Activated T-cell treated with anti-CD3 and anti-CD28 coated beads, Interleukin-2, amount 50 U/mL, for 72 hours (primary cell): ENCODE measurements around the gene KRR1. TPM values are rescaled to one million over a fixed set of nuclear protein-coding genes. Genes with fewer than 3 reads are reported as not detected.
"Not testable (repeated sequence)": the region's sequence is repeated elsewhere in the genome, so short reads cannot be mapped to it uniquely, and the experiment has no call there.

Source experiments
- ATAC-seq, 2 donors: fragments of 150-1000 bp; cut with Tn5 transposase; replicated peaks in 1 of 2; 2 replicates each; pipeline ENCODE4 v1.10.0; 2021; ENCODE audit warnings: moderate library complexity in 2 of 2, mild to moderate bottlenecking in 1 of 2
- DNase-seq, 2 donors: peaks; one replicate each; pipeline ENCODE4 v3.0.0; 2021 to 2022; ENCODE audit warnings: mixed read lengths in 1 of 2
- H3K27ac Mint-ChIP-seq: one replicate; pipeline ENCODE4 v1.8.0; 2022; ENCODE audit warnings: mild to moderate bottlenecking, moderate library complexity, mixed read lengths
- H3K27me3 Mint-ChIP-seq: one replicate; pipeline ENCODE4 v1.8.0; 2022; ENCODE audit warnings: low read depth, mixed read lengths
- H3K36me3 Mint-ChIP-seq, 2 donors: one replicate each; pipeline ENCODE4 v1.8.0; 2022; ENCODE audit warnings: mixed read lengths in 2 of 2, mild to moderate bottlenecking in 1 of 2; ENCODE audit not compliant: insufficient read depth in 2 of 2
- H3K4me1 Mint-ChIP-seq: one replicate; pipeline ENCODE4 v1.8.0; 2022; ENCODE audit warnings: low read depth, mixed read lengths
- H3K4me3 Mint-ChIP-seq, 2 donors: one replicate each; pipeline ENCODE4 v1.8.0; 2022; ENCODE audit warnings: mild to moderate bottlenecking in 2 of 2, mixed read lengths in 2 of 2, moderate library complexity in 2 of 2
- H3K9me3 Mint-ChIP-seq, 2 donors: one replicate each; pipeline ENCODE4 v1.8.0; 2022; ENCODE audit warnings: mixed read lengths in 2 of 2
- total RNA-seq, 2 donors: library from RNA; stranded (reverse); gene quantifications; one replicate each; pipeline ENCODE4 v1.2.3, GENCODE V29; 2022

KRR1 gene
- total RNA-seq, 2 donors from 2014 or later, result 78.2 to 80.1 TPM

DNA sequence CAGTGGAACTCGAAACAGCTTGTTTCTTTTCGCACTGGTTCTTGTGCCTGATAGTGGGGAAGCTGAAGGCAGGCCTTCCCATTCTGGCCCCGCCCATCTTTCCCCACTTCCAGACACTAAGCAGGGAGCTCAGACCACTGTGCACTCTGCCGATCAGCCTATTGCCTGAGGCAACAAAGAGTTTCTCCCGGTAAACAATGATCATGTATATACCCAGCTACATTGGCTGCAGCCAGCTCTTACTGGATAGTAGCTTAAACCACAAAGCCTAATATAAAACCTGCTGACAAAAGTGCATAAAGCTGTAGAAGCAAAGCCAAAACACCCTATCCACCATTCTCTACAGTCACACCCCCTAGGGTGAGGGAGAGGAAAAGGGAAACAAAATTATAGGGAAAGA, 55.6 kb downstream of the KRR1 start:
- peaks cover 19% of the 10 kb centered on the region for H3K4me1 Mint-ChIP-seq
- no peak overlapping the region for H3K4me3 Mint-ChIP-seq
- peaks cover 0 to 3% of the 10 kb centered on the region in 2 donors for H3K9me3 Mint-ChIP-seq
- H3K36me3 Mint-ChIP-seq, result peaks cover 4 to 5% of the 10 kb centered on the region in 2 donors
- DNase-seq (no peak), ATAC-seq (no peak)
- no peak overlapping the region for H3K27ac Mint-ChIP-seq
- peaks cover 12% of the 10 kb centered on the region for H3K27me3 Mint-ChIP-seq

DNA sequence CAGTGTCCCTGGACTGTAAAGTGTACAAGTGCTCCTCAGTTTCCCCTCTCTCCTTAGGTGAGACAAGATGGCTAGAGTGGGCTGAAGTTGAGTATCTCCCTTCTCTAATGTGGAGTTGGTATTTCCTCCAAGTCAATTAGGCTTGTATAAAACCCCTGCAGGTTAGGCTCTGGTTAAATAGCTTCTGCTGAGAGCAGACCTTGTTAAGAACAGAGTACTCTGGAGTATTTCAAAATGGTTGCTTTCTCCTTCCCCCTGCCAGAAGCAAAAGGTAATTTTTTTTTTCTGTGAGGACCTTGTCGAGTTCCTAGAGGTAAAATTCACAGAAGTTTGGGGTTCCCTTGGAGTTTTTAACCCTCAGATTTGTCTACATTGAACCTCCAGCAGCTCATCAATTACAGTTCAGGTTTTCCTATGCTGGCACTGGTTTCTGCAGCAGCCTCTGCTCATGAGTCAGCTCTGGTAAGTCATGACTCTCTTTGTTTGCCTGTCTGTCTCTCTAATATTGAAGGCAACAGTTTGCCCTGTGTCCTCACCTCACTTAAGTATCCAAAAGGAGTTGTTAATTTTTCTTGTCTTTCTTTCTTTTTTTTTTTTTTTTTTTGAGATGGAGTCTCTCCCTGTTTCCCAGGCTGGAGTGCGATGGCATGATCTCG, 58.6 kb downstream of the KRR1 start:
- H3K9me3 Mint-ChIP-seq, result peaks cover 0 to 2% of the 10 kb centered on the region in 2 donors
- ATAC-seq, result no peak
- peaks cover 6% of the 10 kb centered on the region for H3K4me1 Mint-ChIP-seq

DNA sequence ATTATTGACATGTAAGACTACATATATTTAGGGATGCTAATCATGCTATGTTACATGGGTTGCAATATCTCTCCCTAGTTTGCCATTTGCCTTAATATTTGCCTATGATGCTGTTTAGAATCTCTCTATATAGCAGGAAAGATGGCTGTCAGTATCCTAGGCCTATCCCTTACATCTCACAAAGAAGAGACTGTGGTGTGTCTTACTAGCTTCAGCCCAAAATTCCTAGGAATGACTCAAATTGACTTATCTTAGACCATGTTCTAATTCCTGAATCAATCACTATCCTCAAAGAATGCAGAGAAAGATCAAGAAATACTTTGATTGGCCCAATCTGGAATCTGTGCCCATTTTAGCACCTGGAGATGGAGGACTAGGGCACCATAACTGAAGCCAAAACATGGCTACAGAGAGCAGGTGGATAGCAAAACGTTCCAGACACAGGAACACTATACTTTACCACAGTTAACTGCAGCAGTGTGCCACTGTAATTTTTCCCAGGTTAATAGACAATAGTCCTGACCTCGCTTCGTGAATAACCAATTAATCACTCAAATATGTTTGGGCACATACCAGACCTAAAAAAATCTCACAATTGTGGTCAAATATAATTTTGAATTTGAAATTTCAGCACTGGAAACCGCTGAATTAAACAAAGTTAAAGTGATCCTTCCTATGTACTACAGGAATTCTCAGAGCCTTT, 63.6 kb downstream of the KRR1 start:
- Mint-ChIP-seq H3K9me3 (no peaks in the 10 kb centered on the region), H3K27ac (no peak overlapping the region), H3K4me1 (no peaks in the 10 kb centered on the region), H3K27me3 (peaks cover 6% of the 10 kb centered on the region), H3K36me3 (no peaks in the 10 kb centered on the region), H3K4me3 (no peak overlapping the region)
- DNase-seq (no peak), ATAC-seq (no peak)

More for the DNA sequence above, 58.6 kb downstream of the KRR1 start:
- Mint-ChIP-seq H3K4me3 (no peak overlapping the region), H3K27me3 (peaks cover 12% of the 10 kb centered on the region), H3K27ac (no peak overlapping the region), H3K36me3 (peaks cover 2 to 5% of the 10 kb centered on the region in 2 donors)
- no peak for DNase-seq

DNA sequence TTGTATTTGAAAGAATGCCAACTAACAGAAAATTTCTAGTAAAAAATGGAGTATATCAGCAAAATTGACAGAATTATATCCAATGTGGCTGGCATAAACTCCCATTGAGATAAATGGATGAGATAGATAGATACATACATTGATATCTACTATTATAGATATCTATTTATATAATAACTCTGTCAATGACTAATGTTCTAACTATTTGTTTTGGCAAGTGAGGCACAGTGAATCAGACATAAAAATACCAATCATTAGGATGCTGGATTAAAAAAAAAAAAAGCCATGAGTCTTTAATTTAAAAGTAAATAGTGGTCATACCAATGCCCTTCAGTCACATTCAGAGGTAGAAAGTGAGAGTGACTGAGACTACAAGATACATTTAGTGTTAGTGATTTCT, 64.6 kb downstream of the KRR1 start:
- no peaks in the 10 kb centered on the region for H3K4me1 Mint-ChIP-seq
- H3K27ac Mint-ChIP-seq, result no peak overlapping the region
- peaks cover 6% of the 10 kb centered on the region for H3K27me3 Mint-ChIP-seq
- H3K9me3 Mint-ChIP-seq, result no peaks in the 10 kb centered on the region
- ATAC-seq, result no peak
- H3K4me3 Mint-ChIP-seq, result no peak overlapping the region
- no peaks in the 10 kb centered on the region for H3K36me3 Mint-ChIP-seq
- no peak for DNase-seq

DNA sequence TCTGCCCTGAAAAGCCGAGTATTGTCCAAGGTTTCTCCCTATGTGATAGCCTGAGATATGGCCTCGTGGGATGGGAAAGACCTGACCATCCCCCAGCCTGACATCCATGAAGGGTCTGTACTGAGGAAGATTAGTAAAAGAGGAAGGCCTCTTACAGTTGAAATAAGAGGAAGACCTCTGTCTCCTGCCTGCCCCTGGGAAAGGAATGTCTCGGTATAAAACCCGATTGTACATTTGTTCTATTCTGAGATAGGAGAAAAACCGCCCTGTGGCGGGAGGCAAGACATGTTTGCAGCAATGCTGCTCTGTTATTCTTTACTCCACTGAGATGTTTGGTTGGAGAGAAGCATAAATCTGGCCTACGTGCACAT, 66.3 kb downstream of the KRR1 start:
- not testable (repeated sequence) for H3K4me1 Mint-ChIP-seq, ATAC-seq, H3K9me3 Mint-ChIP-seq, DNase-seq, H3K4me3 Mint-ChIP-seq, H3K27me3 Mint-ChIP-seq, H3K27ac Mint-ChIP-seq, H3K36me3 Mint-ChIP-seq

DNA sequence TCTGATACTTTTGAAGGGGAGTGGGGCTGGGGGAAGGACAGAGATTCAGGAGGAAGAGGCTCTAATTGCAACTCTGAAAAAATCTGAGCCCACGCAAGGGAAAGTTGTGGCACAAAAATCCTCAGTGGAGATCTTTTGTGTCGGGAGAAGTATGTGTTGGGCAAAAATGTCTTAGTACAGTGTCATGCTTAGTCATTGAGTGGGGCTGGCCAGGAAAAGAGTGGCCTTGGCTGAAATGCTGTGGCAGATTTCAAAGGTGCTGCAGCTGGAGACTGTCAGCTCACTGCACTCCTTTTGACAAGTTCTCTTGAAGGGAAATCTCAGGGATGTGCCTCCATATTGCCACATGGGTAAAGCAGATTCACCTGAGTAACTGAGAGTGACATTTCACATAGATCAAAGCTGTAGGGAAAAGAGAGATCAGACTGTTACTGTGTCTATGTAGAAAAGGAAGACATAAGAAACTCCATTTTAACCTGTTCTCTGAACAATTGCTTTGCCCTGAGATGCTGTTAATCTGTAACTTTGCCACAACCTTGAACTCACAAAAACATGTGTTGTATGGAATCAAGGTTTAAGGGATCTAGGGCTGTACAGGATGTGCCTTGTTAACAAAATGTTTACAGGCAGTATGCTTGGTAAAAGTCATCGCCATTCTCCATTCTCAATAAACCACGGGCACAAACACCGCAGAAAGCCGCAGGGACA, 66.8 kb downstream of the KRR1 start:
- no peak overlapping the region for H3K27ac Mint-ChIP-seq
- H3K4me1 Mint-ChIP-seq, result no peaks in the 10 kb centered on the region
- H3K36me3 Mint-ChIP-seq, result peaks cover 4% of the 10 kb centered on the region in 2 donors
- ATAC-seq (no peak), DNase-seq (no peak)
- H3K4me3 Mint-ChIP-seq, result no peak overlapping the region
- H3K27me3 Mint-ChIP-seq, result peaks cover 6% of the 10 kb centered on the region
- H3K9me3 Mint-ChIP-seq, result no peaks in the 10 kb centered on the region

DNA sequence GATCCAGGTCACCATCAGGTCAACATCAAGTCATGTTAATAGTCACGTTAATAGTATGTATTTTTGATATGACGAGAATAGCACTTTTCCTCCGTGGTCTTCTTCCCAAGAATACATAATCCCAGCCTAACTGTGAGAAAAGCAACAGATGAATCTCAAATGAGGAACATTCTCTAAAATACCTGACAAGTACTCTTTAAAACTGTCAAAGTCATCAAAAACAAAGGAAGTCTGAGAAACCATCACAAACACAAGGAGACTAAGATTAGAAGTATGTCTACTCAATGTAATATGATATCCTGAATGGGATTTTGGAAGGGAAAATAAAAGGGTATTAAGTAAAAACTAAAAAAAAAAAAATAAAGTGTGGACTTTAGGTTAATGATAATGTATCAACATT, 67.7 kb downstream of the KRR1 start:
- H3K4me3 Mint-ChIP-seq, result no peak overlapping the region
- no peaks in the 10 kb centered on the region for H3K9me3 Mint-ChIP-seq
- ATAC-seq (no peak), DNase-seq (no peak)
- H3K36me3 Mint-ChIP-seq, result peaks cover 4% of the 10 kb centered on the region in 2 donors
- H3K4me1 Mint-ChIP-seq, result no peaks in the 10 kb centered on the region
- H3K27me3 Mint-ChIP-seq, result peaks cover 6% of the 10 kb centered on the region
- H3K27ac Mint-ChIP-seq, result no peak overlapping the region

DNA sequence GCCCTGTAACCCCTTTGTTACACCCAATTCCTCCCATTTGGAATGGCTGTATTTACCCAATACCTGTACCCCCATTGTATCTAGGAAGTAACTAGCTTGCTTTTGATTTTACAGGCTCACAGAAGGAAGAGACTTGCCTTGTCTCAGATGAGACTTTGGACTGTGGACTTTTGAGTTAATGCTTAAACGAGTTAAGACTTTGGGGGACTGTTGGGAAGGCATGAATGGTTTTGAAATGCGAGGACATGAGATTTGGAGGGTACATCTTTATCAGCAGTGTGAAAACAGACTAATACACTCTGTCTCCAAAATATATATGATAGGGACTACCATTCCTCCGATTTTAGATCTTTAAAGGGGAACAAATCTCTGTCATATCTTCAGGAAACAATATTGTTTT, 69.0 kb downstream of the KRR1 start:
- H3K27ac Mint-ChIP-seq, DNase-seq, H3K4me3 Mint-ChIP-seq, H3K4me1 Mint-ChIP-seq, H3K9me3 Mint-ChIP-seq, H3K36me3 Mint-ChIP-seq, ATAC-seq, H3K27me3 Mint-ChIP-seq: not testable (repeated sequence)

DNA sequence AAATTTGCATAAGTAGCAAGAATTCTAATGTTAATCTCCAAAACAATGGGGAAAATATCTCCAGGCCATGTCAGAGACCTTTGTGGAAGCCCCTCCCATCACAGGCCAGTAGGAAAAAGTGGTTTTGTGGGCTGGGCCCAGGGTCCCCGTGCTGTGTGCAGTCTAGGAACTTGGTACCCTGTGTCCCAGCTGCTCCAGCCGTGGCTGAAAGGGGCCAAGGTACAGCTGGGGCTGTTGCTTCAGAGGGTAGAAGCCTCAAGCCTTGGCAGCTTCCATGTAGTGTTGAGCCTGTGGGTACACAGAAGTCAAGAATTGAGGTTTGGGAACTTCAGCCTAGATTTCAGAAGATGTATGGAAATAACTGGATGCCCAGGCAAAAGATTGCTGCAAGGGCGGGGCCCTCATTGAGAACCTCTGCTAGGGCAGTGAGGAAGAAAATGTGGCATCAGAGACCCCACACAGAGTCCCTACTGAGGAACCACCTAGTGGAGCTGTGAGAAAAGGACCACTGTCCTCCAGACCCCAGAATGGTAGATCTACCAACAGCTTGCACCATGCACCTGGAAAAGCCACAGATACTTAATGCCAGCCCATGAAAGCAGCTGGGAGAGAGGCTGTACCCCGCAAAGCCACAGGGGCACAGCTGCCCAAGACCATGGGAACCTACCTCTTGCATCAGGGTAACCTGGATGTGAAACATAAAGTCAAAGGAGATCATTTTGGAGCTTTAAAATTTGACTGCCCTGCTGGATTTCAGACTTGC, 69.5 kb downstream of the KRR1 start:
- not testable (repeated sequence) for H3K9me3 Mint-ChIP-seq, H3K36me3 Mint-ChIP-seq, H3K4me1 Mint-ChIP-seq, DNase-seq, ATAC-seq, H3K4me3 Mint-ChIP-seq, H3K27me3 Mint-ChIP-seq, H3K27ac Mint-ChIP-seq

Other genes with a start within 250 kb of the KRR1 start
- 1 to 10 TPM; 4.3 to 6.3 TPM for gene CAPS2, start 181.3 kb downstream of the KRR1 start, total RNA-seq
- gene GLIPR1L1, start 176.9 kb downstream of the KRR1 start, total RNA-seq, result not detected
- gene GLIPR1L2, start 120.5 kb downstream of the KRR1 start, total RNA-seq, result under 1 TPM; 0.16 to 0.50 TPM
- gene GLIPR1, start 30.9 kb downstream of the KRR1 start, total RNA-seq, result 1 to 10 TPM; 6.3 to 10.0 TPM